ENCODE measurements around the gene TAT.

- TF ChIP-seq EZH2 (IDR thresholded peaks at IDR 0.05; ENCODE audit: borderline replicate concordance, control insufficient read depth, low read depth, low read length) (no peak), CTCF (IDR thresholded peaks at IDR 0.05 in 2 of 3, conservative IDR thresholded peaks at IDR 0.05 in 1 of 3; ENCODE audit: control insufficient read depth in 2 of 3, extremely low read depth in 1 of 3, insufficient read depth in 1 of 3, low read depth in 3 of 3, low read length in 3 of 3) (no peak), BRCA1 (IDR thresholded peaks at IDR 0.05; ENCODE audit: low read depth, low read length) (no peak), POLR2A (IDR thresholded peaks at IDR 0.05; ENCODE audit: low read depth, low read length) (no peak), ZNF274 (IDR thresholded peaks at IDR 0.05; ENCODE audit: insufficient read depth, insufficient read length) (no peak), IRF3 (IDR thresholded peaks at IDR 0.05) (no peak), KDM1A (IDR thresholded peaks at IDR 0.05; ENCODE audit: borderline replicate concordance) (no peak), RCOR1 (conservative IDR thresholded peaks at IDR 0.05; ENCODE audit: low read depth, low read length) (no peak), RAD21 (IDR thresholded peaks at IDR 0.05; ENCODE audit: insufficient read depth, low read depth, low read length) (no peak), NFIC (IDR thresholded peaks at IDR 0.05; ENCODE audit: low read depth, low read length) (no peak)
Measured at GRCh38 chr16:71568551-71568950, 8.3 kb downstream of the TAT start.
